Posterior cingulate gyrus (tissue), 11 donors: ENCODE measurements around the gene ZNF664.
"Not testable (repeated sequence)": the region's sequence is repeated elsewhere in the genome, so short reads cannot be mapped to it uniquely, and the experiment has no call there.

Source experiments
- DNase-seq, 10 donors: peaks; one replicate each; pipeline versions ENCODE4 v3.0.0 to v3.0.0-alpha.2; 2020 to 2021; ENCODE audit warnings: mixed read lengths in 3 of 10
- intact Hi-C: fragments of 100-400 bp; cut with DNase I; formaldehyde crosslinking; loops from one replicate; pipeline ENCODE4 v1.15.1; 2023

The ZNF664 gene

GRCh38 chr12:123941000-123941399, 32.0 kb upstream of the ZNF664 start:
- intact Hi-C loops: no loop called here
- no peak for DNase-seq

- intact Hi-C loops: no loop called here
- no peak for DNase-seq
These were observed 31.3 kb upstream of the ZNF664 start for GRCh38 chr12:123941624-123942237.

DNA sequence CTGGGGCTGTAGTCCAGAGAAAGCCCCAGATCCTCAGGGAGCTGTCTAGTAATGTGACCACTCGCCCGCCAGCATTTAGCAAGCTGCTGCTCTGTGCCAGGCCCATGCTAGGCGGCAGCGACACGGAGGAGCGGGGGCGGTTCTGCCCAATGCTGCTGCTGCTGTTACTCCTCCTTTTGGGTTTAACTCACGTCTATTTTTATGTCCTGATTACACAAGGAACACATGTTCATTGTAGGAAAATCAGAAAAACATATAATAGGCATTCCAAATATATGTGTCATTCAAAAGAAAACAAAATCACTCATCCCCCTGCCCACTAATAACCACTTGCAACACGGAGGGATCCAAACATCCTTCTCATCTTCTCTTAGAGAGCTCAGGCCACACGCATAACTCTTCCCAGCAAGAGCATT, 30.8 kb upstream of the ZNF664 start:
- DNase-seq: peak in 8 of 10 donors; percentile 70 to 97 (median 84)
- intact Hi-C loops: no loop called here

GRCh38 chr12:123942911-123943648, 29.9 kb upstream of the ZNF664 start:
- intact Hi-C loops: no loop called here
- peak in 1 of 10 donors; percentile 85 for DNase-seq

DNA sequence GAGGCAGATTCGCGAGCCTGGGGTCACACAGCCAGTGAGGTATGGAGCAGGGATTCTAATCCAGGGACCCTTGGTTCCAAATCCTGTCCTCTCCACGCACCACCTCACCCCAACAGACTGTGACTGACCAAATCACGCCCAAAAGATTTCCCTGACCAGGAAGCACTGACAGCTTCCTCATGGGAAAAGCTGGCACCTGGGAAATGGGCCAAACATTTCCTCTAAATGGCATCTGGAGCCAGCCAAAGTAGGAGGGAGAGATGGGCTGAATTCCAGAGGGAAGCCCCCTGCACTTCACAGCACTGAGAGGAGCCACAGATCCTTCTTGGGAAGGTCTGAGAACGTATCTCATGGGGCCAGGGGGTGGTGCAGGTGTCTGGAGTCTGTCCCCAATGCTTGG, 29.2 kb upstream of the ZNF664 start:
- DNase-seq: no peak
- intact Hi-C loops: no loop called here

DNA sequence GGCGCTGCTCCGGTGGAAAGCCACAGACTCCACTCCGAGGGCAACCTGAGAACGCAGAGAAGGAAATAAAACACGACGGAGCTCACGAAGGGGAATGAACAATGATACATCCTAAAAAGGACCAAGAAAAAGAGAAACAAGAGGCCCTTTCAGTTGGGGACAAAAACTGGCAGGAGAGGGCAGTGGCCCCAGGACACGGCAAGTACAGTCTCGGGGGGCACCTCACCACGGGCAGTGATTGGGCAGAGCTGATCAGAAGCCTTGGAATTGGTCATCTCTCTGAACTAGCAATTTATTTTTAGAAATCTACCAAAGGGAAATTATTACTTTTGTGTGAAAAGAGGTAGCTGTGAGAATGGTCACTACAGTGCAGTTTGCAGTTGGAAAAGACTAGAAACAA, 28.3 kb upstream of the ZNF664 start:
- no peak for DNase-seq
- intact Hi-C loops: no loop called here

DNA sequence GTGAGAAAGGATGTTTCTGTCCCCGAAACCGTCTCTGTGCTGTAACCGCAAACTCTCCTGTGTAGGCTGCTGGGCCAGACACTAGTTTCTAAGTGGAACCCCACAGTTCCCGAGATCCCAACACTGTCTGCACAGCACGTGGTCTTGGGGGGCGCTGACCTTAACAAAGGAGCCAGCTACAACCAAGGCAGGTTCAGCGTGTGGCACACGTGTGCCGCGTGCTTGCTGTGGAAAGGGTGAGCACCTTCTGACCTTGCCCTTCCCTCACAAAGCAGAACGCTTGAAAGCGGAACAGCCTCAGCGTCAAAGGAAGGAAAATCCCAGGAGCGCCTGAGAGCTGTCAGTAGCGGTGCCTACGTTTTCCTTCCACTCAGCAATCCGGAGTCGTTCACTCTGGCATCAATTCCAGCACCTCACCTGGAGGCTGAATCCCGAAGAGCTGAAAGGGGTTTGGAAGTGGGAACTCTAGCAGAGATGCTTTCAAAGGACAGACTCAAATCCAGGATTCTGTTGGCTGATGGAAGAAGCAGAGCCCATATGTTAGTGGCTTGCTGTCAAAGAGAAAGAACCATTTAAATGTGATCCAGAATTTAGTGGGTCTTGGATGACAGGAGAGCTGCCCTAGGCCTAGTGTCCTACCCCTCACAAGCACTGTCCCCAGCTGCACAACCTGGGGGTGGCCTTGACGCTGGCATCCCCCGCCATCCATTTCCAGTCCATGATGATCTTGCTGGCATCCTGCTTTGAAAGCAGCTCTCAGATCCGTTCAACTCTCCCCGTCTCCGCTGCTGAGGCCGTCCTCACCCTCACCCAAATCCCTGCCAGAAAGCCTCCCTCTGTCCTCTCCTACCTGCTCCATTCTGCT, 27.5 kb upstream of the ZNF664 start:
- intact Hi-C loops: no loop called here
- DNase-seq: peak in 1 of 10 donors; percentile 86

DNA sequence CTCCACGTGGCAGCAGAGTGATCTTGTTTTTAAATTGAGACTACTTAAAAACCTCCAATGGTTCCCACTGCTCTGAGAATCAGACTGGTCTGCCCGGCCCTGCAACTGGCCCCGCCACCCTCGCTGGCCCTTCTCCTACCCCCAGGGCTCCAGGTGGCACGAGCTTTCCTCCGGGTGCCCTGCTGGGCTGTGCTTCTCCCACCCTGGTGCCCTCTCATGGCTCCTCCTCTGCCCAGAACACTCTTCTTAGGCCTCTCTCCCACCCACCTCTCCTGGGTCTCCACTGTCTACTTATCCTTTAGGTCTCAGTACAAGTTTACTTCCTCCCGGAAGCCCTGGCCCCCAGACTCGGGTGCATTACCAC, 26.9 kb upstream of the ZNF664 start:
- DNase-seq: no peak

GRCh38 chr12:123946516-123947505, 26.2 kb upstream of the ZNF664 start:
- intact Hi-C loops, DNase-seq: not testable (repeated sequence)

More for the DNA sequence above, 26.9 kb upstream of the ZNF664 start:
- intact Hi-C loops: no loop called here

DNA sequence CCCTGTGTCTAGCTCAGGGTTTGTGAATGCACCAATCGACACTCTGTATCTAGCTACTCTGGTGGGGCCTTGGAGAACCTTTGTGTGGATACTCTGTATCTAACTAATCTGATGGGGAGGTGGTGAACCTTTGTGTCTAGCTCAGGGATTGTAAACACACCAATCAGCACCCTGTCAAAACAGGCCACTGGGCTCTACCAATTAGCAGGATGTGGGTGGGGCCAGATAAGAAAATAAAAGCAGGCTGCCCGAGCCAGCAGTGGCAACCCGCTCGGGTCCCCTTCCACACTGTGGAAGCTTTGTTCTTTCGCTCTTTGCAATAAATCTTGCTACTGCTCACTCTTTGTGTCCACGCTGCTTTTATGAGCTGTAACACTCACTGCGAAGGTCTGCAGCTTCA, 25.5 kb upstream of the ZNF664 start:
- DNase-seq, intact Hi-C loops: not testable (repeated sequence)

GRCh38 chr12:123948401-123948795, 24.6 kb upstream of the ZNF664 start:
- intact Hi-C loops: no loop called here
- DNase-seq: peak in 2 of 10 donors; percentile 59 to 90

DNA sequence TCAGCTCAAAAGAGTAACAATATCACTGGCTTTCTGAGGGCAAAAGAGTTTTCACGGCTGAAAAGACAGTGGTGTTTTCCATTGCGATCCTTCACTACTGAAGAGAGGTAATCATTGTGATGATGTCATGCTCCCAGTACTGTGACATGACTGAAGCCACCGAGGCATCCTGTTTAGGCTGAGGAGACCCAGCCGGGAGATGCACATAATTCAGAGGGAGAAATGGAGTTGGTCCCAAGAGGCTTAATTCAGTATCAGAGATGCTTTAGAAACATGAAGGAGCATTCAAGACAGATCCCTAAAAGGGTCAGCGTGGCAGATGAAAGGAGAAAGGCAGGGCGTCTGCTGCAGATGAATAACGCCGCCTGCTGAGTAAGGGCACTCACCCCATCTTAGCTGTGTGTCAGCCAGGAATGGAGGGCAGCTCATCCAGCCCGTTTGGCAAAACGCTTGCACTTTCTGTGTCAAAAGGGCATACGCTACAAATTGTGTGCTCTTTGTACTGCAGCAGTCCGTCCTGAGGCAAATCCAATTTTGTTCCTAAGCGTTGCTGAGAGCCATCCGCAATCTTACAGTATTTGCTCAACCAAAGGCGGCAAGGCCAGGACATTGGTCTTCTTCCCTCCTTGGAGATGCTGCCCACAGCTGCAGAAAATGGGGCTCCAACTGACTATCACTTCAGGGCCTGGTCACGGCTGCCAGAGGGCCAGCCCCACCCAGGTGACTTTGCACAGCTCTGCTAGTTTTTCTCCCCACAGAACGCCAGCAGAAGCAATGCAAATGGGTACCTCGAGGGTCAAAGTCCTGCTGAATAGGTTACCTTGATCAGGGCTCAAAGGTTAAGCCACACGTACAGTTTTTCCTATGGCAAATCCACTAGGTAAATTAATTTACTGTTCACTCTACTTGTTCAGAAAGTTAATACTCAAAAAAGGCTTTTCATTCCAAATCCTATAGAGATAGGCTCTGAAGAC, 23.9 kb upstream of the ZNF664 start:
- intact Hi-C loops: no loop called here
- no peak for DNase-seq

GRCh38 chr12:123949770-123950165, 23.2 kb upstream of the ZNF664 start:
- intact Hi-C loops: no loop called here
- no peak for DNase-seq

GRCh38 chr12:123950476-123951349, 22.3 kb upstream of the ZNF664 start:
- DNase-seq: no peak
- intact Hi-C loops: no loop called here

DNA sequence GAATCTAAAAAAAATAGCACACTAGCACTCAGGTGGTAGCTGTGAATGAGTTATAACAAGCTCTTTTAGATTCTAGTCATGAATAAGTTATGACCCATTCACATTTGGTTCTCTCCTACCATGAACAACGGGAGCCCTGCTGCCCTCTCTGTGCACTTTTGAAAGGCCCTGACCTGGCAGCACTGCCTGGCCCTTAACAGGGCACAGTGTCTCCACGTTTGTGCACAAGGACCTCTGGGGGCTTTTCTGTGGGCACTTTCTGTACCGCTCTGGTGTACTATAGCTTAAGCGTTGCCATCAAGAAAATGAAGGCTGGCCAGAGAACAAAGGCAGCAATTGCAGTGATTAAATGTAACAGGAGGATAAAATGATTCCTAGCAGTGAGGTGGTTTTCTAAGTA, 21.5 kb upstream of the ZNF664 start:
- DNase-seq: no peak
- intact Hi-C loops: no loop called here

DNA sequence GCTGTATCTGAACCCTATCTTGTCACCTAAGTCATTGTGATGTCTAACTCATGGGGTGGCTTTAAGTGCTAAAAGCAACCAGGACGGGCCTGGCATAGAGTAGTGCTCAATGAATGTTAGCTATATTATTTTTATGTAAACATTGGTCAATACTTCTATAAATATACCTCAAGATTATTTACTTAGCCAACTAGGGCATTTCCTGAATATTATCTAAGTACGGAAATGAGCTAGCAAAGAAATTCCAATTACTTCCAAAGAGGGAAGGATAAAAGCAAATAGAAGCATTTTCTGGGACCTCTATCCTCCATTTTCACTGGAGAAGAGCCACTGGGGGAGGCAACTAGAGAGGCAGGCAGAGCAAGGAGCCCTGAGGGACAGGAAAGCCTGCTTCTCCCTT, 21.0 kb upstream of the ZNF664 start:
- no peak for DNase-seq
- intact Hi-C loops: no loop called here

GRCh38 chr12:123954647-123955350, 18.2 kb upstream of the ZNF664 start:
- peak in 1 of 10 donors; percentile 52 for DNase-seq

More at GRCh38 chr12:123954647-123955350, 18.2 kb upstream of the ZNF664 start:
- intact Hi-C loops: no loop called here
